Upper lobe of left lung (tissue), 6 donors: ENCODE measurements around the gene LPCAT3. TPM values are rescaled to one million over a fixed set of nuclear protein-coding genes. Genes with fewer than 3 reads are reported as not detected.
A peak's percentile ranks its signal among the peaks of the same experiment; 100 is the strongest.

Source experiments
- ATAC-seq, 2 donors: fragments of 200-7000 bp; cut with Tn5 transposase; one replicate each; pipeline ENCODE4 v1.9.1; 2022; ENCODE audit warnings: mild to moderate bottlenecking in 2 of 2, moderate library complexity in 2 of 2; ENCODE audit not compliant: low FRiP score in 2 of 2
- DNase-seq, 2 donors: peaks; one replicate each; pipeline ENCODE4 v3.0.0-alpha.2; 2019 to 2020
- H3K27ac ChIP-seq, 4 donors: fragments of 200-600 bp; sonication (generic); one replicate each; pipeline ENCODE4 v1.5.1; 2016 to 2019
- H3K27me3 ChIP-seq, 4 donors: fragments of 200-600 bp; sonication (generic); one replicate each; pipeline ENCODE4 v1.5.1; 2017 to 2019
- H3K36me3 ChIP-seq, 4 donors: fragments of 200-600 bp; sonication (generic); one replicate each; pipeline ENCODE4 v1.5.1; 2016 to 2019
- H3K4me1 ChIP-seq, 4 donors: fragments of 200-600 bp; sonication (generic); one replicate each; pipeline ENCODE4 v1.5.1; 2018 to 2019
- H3K4me3 ChIP-seq, 4 donors: fragments of 200-600 bp; sonication (generic); one replicate each; pipeline ENCODE4 v1.5.1; 2017 to 2019; ENCODE audit warnings: mild to moderate bottlenecking in 2 of 4, moderate library complexity in 1 of 4
- H3K9me3 ChIP-seq, 4 donors: fragments of 200-600 bp; sonication (generic); one replicate each; pipeline ENCODE4 v1.5.1; 2018 to 2019
- EP300 ChIP-seq, 4 donors: sonication (generic); formaldehyde crosslinking; IDR thresholded peaks; one replicate each; pipeline ENCODE4 v1.5.1; 2017; ENCODE audit warnings: antibody characterized with exemption in 4 of 4, control low read depth in 2 of 4
- POLR2A ChIP-seq, 4 donors: fragments of 450-650 bp; IDR thresholded peaks; one replicate each; pipeline ENCODE4 v1.5.1; 2016 to 2017; ENCODE audit warnings: antibody characterized with exemption in 4 of 4, mild to moderate bottlenecking in 2 of 4
- POLR2AphosphoS5 ChIP-seq, 2 donors: sonication (generic); formaldehyde crosslinking; IDR thresholded peaks; one replicate each; pipeline ENCODE4 v1.5.1; 2017; ENCODE audit warnings: antibody characterized with exemption in 2 of 2
- WGBS, 2 donors: methylation state at CpG; one replicate each; pipeline ENCODE4 v1.1.5; 2017 to 2018; 5-methylcytosine and 5-hydroxymethylcytosine counted together
- total RNA-seq, 6 donors: library from RNA; depleted of rRNA in 4 of 6; stranded (reverse); fragments of >200 nt in 4 of 6; gene quantifications; one replicate each; pipeline versions ENCODE4 v1.1.0 to v1.2.1, GENCODE V29; 2016 to 2021
- TF ChIP-seq, protein P1 (sequence below), 6 experiments: fragments of 450-650 bp in 4 of 6; fragments of 200-600 bp in 2 of 6; sonication (generic) in 2 of 6; IDR thresholded peaks; one replicate each; pipeline ENCODE4 v1.5.1; 2016 to 2019; ENCODE audit warnings: antibody characterized with exemption in 6 of 6
- donor health status: DM: no; HTN: no; CAD: no; lungs with moderate emphysema.
- donor health status: DM: no; HTN: yes; CAD: no; lungs with severe emphysema.

Gene LPCAT3
- total RNA-seq, 6 donors from 2014 or later, result 56.3 to 110 (median 84.1) TPM

- Histone ChIP-seq H3K27ac (peak overlapping the region in 3 of 4 donors; percentile 88 to 91 (median 89)), H3K4me3 (no peak overlapping the region), H3K4me1 (peaks cover 65 to 89% (median 79%) of the 10 kb centered on the region in 4 donors), H3K27me3 (no peaks in the 10 kb centered on the region), H3K9me3 (no peaks in the 10 kb centered on the region), H3K36me3 (peaks cover 0 to 24% (median 16%) of the 10 kb centered on the region in 4 donors)
- 81 to 94% methylated on average over 9 to 20 of the region's 20 CpGs for WGBS, 2 donors
- TF ChIP-seq, protein P1, sequence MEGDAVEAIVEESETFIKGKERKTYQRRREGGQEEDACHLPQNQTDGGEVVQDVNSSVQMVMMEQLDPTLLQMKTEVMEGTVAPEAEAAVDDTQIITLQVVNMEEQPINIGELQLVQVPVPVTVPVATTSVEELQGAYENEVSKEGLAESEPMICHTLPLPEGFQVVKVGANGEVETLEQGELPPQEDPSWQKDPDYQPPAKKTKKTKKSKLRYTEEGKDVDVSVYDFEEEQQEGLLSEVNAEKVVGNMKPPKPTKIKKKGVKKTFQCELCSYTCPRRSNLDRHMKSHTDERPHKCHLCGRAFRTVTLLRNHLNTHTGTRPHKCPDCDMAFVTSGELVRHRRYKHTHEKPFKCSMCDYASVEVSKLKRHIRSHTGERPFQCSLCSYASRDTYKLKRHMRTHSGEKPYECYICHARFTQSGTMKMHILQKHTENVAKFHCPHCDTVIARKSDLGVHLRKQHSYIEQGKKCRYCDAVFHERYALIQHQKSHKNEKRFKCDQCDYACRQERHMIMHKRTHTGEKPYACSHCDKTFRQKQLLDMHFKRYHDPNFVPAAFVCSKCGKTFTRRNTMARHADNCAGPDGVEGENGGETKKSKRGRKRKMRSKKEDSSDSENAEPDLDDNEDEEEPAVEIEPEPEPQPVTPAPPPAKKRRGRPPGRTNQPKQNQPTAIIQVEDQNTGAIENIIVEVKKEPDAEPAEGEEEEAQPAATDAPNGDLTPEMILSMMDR (IDR thresholded peaks at IDR 0.05), result no peak
- TF ChIP-seq POLR2A (IDR thresholded peaks at IDR 0.05), result no peak
- no peak for TF ChIP-seq POLR2AphosphoS5 (IDR thresholded peaks at IDR 0.05)
- no peak for TF ChIP-seq EP300 (IDR thresholded peaks at IDR 0.05)
- no peak for DNase-seq
- ATAC-seq, result no peak
Observed at GRCh38 chr12:6957151-6957701, 61.0 kb downstream of the LPCAT3 start.

- H3K27me3 ChIP-seq, result no peaks in the 10 kb centered on the region
- peaks cover 54 to 79% (median 69%) of the 10 kb centered on the region in 4 donors for H3K4me1 ChIP-seq
- WGBS, 2 donors, result 79 to 83% methylated on average over 18 to 25 of the region's 28 CpGs
Observed at GRCh38 chr12:6956021-6956727, 62.1 kb downstream of the LPCAT3 start.

GRCh38 chr12:6955108-6956020 lies 62.9 kb downstream of the LPCAT3 start:
- ATAC-seq (no peak), DNase-seq (no peak)
- Histone ChIP-seq H3K36me3 (peaks cover 0 to 22% (median 16%) of the 10 kb centered on the region in 4 donors), H3K9me3 (no peaks in the 10 kb centered on the region), H3K27ac (peak overlapping the region in 3 of 4 donors; percentile 81 to 97 (median 92)), H3K4me1 (peaks cover 46 to 76% (median 65%) of the 10 kb centered on the region in 4 donors), H3K27me3 (no peaks in the 10 kb centered on the region), H3K4me3 (peak overlapping the region in 1 of 4 donors; percentile 54)
- WGBS, 2 donors, result 80 to 93% methylated on average over 17 to 18 of the region's 22 CpGs
- no peak for TF ChIP-seq POLR2A (IDR thresholded peaks at IDR 0.05)
- TF ChIP-seq, protein P1 (IDR thresholded peaks at IDR 0.05), result no peak
- no peak for TF ChIP-seq EP300 (IDR thresholded peaks at IDR 0.05)
- no peak for TF ChIP-seq POLR2AphosphoS5 (IDR thresholded peaks at IDR 0.05)

More at GRCh38 chr12:6956021-6956727, 62.1 kb downstream of the LPCAT3 start:
- H3K9me3 ChIP-seq, result no peaks in the 10 kb centered on the region
- H3K4me3 ChIP-seq, result no peak overlapping the region
- H3K36me3 ChIP-seq, result peaks cover 0 to 24% (median 16%) of the 10 kb centered on the region in 4 donors
- ATAC-seq, result no peak
- no peak for TF ChIP-seq EP300 (IDR thresholded peaks at IDR 0.05)
- TF ChIP-seq POLR2A (IDR thresholded peaks at IDR 0.05), result no peak
- TF ChIP-seq, protein P1 (IDR thresholded peaks at IDR 0.05), result no peak
- no peak for TF ChIP-seq POLR2AphosphoS5 (IDR thresholded peaks at IDR 0.05)
- peak overlapping the region in 2 of 4 donors; percentile 91 to 97 for H3K27ac ChIP-seq
- no peak for DNase-seq

DNA sequence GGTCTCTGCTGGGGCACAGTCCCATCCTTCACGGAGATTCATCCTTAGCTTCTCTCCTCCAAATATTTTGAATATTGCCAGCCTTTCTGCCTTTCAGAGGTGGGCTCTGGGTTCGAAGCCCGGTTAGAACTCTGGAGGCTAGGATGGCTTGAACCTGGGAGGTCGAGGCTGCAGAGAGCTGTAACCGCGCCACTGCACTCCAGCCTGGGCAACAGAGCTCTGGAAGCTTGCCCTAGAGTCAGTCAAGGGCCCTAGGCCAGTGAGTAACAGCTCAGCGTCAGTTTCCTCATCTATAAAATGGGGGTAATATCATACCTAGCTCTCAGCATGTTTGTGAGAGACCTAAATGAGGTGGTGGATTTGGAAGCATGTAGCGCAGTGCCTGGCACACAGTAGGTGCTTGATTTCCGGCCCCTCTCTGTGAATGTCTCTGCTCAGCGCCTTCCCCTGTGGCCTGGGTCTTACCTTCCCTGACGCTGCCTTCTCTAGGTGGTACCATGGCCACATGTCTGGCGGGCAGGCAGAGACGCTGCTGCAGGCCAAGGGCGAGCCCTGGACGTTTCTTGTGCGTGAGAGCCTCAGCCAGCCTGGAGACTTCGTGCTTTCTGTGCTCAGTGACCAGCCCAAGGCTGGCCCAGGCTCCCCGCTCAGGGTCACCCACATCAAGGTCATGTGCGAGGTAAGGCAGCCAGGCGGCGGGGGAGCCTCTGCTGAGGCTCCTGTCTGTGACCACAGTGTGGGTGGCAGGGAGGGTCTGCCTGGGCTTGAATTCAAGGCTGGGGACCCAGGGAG lies 63.8 kb downstream of the LPCAT3 start:
- H3K4me1 ChIP-seq, result peaks cover 38 to 72% (median 60%) of the 10 kb centered on the region in 4 donors
- no peak for DNase-seq
- WGBS, 2 donors, result 71 to 78% methylated on average over 7 to 20 of the region's 21 CpGs
- H3K36me3 ChIP-seq, result peaks cover 0 to 21% (median 13%) of the 10 kb centered on the region in 4 donors
- no peaks in the 10 kb centered on the region for H3K9me3 ChIP-seq
- ATAC-seq, result no peak
- H3K4me3 ChIP-seq, result peak overlapping the region in 2 of 4 donors; percentile 51 to 54
- no peaks in the 10 kb centered on the region for H3K27me3 ChIP-seq
- H3K27ac ChIP-seq, result peak overlapping the region; percentile 81 to 97 (median 88)
- TF ChIP-seq EP300 (IDR thresholded peaks at IDR 0.05), result no peak
- no peak for TF ChIP-seq POLR2A (IDR thresholded peaks at IDR 0.05)
- TF ChIP-seq POLR2AphosphoS5 (IDR thresholded peaks at IDR 0.05), result no peak
- TF ChIP-seq, protein P1 (IDR thresholded peaks at IDR 0.05), result no peak
